ENCODE results near the gene NOVA1. TPM values are rescaled to one million over a fixed set of nuclear protein-coding genes. Genes with fewer than 3 reads are reported as not detected.
A peak's percentile ranks its signal among the peaks of the same experiment; 100 is the strongest.

NOVA1 gene
- total RNA-seq, 1 experiment from 2014 or later, result not detected

DNA sequence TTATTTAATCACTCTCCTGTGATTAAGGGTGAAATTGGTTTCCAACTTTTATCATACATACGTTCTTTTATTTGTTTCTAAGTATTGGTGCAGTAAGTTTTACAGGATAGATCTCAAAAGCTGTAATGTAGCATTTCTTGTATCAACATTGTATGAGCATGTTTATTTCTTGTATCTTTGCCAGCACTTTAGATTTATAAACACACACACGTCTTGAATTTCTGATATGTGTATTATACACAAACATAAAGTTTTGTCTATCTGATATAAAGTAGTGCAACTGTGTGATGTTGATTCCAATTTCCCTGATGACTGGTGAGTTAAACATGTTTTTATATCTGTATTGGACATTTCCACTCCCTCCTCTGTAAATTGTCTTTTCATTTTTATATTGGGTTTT lies 134.7 kb downstream of the NOVA1 start:
- peaks cover 38% of the 10 kb centered on the region for H3K27me3 Mint-ChIP-seq (ENCODE audit: insufficient read depth, unreplicated experiment)
- H3K27ac Mint-ChIP-seq (ENCODE audit: low read depth, unreplicated experiment), result no peak overlapping the region
- TF ChIP-seq, protein P1, sequence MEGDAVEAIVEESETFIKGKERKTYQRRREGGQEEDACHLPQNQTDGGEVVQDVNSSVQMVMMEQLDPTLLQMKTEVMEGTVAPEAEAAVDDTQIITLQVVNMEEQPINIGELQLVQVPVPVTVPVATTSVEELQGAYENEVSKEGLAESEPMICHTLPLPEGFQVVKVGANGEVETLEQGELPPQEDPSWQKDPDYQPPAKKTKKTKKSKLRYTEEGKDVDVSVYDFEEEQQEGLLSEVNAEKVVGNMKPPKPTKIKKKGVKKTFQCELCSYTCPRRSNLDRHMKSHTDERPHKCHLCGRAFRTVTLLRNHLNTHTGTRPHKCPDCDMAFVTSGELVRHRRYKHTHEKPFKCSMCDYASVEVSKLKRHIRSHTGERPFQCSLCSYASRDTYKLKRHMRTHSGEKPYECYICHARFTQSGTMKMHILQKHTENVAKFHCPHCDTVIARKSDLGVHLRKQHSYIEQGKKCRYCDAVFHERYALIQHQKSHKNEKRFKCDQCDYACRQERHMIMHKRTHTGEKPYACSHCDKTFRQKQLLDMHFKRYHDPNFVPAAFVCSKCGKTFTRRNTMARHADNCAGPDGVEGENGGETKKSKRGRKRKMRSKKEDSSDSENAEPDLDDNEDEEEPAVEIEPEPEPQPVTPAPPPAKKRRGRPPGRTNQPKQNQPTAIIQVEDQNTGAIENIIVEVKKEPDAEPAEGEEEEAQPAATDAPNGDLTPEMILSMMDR (IDR thresholded peaks at IDR 0.05; ENCODE audit: unreplicated experiment), result no peak
- no peaks in the 10 kb centered on the region for H3K4me1 Mint-ChIP-seq (ENCODE audit: insufficient read depth, unreplicated experiment)
- no TSS peak for BruUV-seq (replicated peaks)
- POLR2A ChIA-PET, result no interaction called here
- intact Hi-C loops (cut with micrococcal nuclease), result no loop called here
- CTCF ChIA-PET, result interaction anchor here (0.9 kb wide), 1 partner anchor 9 kb away, joined by 4 read pairs; no protein-coding TSS in a partner anchor
- no peak for DNase-seq (ENCODE audit: unreplicated experiment)
- no peak overlapping the region for H3K4me3 Mint-ChIP-seq (ENCODE audit: unreplicated experiment)
- H3K36me3 Mint-ChIP-seq (ENCODE audit: insufficient read depth, unreplicated experiment), result no peaks in the 10 kb centered on the region
- H3K9me3 Mint-ChIP-seq (ENCODE audit: unreplicated experiment), result peaks cover 9% of the 10 kb centered on the region

DNA sequence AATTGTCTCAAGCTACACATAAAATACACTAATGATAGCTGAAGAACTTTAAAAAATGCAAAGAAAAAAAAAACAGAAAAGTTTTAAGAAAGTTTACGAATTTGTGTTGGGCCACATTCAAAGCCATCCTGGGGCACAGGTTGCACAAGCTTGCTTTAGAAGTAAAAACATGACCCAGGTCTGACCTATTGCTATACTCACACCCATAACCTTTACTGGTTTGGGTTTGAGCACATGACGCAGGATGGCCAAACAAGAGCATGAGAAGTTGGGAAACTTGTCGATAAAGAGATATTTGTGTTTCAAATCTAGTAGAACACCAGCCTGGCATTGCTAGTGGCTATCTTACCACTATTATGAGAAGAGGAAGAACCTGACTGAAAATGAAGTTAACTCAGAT lies 143.7 kb downstream of the NOVA1 start:
- no peak for DNase-seq (ENCODE audit: unreplicated experiment)
- no TSS peak for BruUV-seq (replicated peaks)
- TF ChIP-seq, protein P1 (IDR thresholded peaks at IDR 0.05; ENCODE audit: unreplicated experiment), result no peak
- Mint-ChIP-seq H3K9me3 (ENCODE audit: unreplicated experiment) (peaks cover 7% of the 10 kb centered on the region), H3K27ac (ENCODE audit: low read depth, unreplicated experiment) (no peak overlapping the region), H3K4me1 (ENCODE audit: insufficient read depth, unreplicated experiment) (no peaks in the 10 kb centered on the region), H3K36me3 (ENCODE audit: insufficient read depth, unreplicated experiment) (no peaks in the 10 kb centered on the region), H3K27me3 (ENCODE audit: insufficient read depth, unreplicated experiment) (peaks cover 40% of the 10 kb centered on the region), H3K4me3 (ENCODE audit: unreplicated experiment) (no peak overlapping the region)
- intact Hi-C loops (cut with micrococcal nuclease), result no loop called here
- ChIA-PET POLR2A (no interaction called here), CTCF (interaction anchor here (0.7 to 0.9 kb wide), 2 partner anchors 9 to 10 kb away, joined by 3 to 4 read pairs; no protein-coding TSS in a partner anchor)

DNA sequence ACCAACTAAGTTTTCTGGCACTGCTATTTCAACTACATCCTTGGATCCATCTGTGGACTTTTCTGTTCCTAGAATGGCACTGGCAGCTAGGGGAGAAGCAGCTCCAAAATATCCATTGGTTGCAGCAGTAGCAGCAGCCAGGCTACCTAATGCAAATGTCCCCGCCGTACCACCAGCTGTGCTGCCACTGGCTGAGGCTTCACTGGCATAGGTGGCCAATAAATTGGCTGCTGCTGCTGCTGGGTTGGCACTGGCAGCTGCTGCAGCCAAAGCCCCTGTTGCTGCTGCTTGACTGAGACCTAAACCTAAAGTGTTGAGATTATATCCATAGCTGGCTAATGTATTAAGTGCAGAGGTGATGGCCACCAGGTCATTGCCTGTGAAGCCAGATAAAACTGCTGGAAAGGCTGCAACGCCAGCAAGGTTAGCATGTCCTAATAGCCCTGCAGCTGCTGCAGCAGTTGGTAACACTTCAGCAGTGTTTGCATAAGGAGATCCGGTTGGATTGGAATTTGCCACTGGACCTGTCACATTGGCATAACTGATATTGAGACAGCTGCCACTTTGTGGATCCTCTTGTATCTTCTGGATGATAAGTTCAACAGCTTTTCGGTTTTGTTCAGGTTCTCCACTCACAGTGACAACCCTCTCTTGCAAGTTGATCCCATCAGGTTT lies 149.5 kb downstream of the NOVA1 start:
- ChIA-PET CTCF (no interaction called here), POLR2A (no interaction called here)
- no TSS peak for BruUV-seq (replicated peaks)
- Mint-ChIP-seq H3K4me1 (ENCODE audit: insufficient read depth, unreplicated experiment) (no peaks in the 10 kb centered on the region), H3K27me3 (ENCODE audit: insufficient read depth, unreplicated experiment) (peaks cover 12% of the 10 kb centered on the region), H3K27ac (ENCODE audit: low read depth, unreplicated experiment) (no peak overlapping the region), H3K9me3 (ENCODE audit: unreplicated experiment) (peaks cover 7% of the 10 kb centered on the region), H3K36me3 (ENCODE audit: insufficient read depth, unreplicated experiment) (no peaks in the 10 kb centered on the region), H3K4me3 (ENCODE audit: unreplicated experiment) (no peak overlapping the region)
- no peak for DNase-seq (ENCODE audit: unreplicated experiment)
- intact Hi-C loops (cut with micrococcal nuclease), result no loop called here
- TF ChIP-seq, protein P1 (IDR thresholded peaks at IDR 0.05; ENCODE audit: unreplicated experiment), result no peak

DNA sequence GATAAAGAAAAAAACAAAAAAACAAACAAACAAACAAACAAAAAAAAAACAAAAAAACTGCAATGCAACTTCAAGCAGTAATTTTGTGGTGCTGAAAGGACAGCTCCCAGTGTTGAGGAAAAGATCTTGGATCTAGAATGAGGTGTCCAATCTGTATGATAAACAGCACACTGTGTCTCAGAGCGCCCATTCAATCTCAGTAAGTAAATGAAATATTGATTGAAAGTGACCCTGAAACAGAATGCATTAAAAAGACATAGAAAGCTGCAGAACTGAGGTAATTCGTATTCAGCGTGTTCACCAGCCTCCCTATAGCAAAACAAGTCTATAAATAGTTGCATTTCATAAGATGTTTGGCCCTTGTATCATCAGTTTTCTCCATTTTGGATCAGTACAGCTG lies 153.0 kb downstream of the NOVA1 start:
- CTCF ChIA-PET, result interaction anchor here (0.6 to 1.6 kb wide), 3 partner anchors 9 to 472 kb away, joined by 3 to 6 read pairs (median 3); no protein-coding TSS in a partner anchor
- Mint-ChIP-seq H3K4me3 (ENCODE audit: unreplicated experiment) (no peak overlapping the region), H3K4me1 (ENCODE audit: insufficient read depth, unreplicated experiment) (no peaks in the 10 kb centered on the region), H3K36me3 (ENCODE audit: insufficient read depth, unreplicated experiment) (no peaks in the 10 kb centered on the region), H3K27ac (ENCODE audit: low read depth, unreplicated experiment) (no peak overlapping the region), H3K27me3 (ENCODE audit: insufficient read depth, unreplicated experiment) (no peaks in the 10 kb centered on the region), H3K9me3 (ENCODE audit: unreplicated experiment) (peaks cover 7% of the 10 kb centered on the region)
- TF ChIP-seq, protein P1 (IDR thresholded peaks at IDR 0.05; ENCODE audit: unreplicated experiment), result no peak
- no TSS peak for BruUV-seq (replicated peaks)
- POLR2A ChIA-PET, result no interaction called here
- peak; percentile 27 for DNase-seq (ENCODE audit: unreplicated experiment)
- intact Hi-C loops (cut with micrococcal nuclease), result no loop called here
